ENCODE results near the gene CERS6. TPM values are rescaled to one million over a fixed set of nuclear protein-coding genes. Genes with fewer than 3 reads are reported as not detected.
"Not testable (repeated sequence)": the region's sequence is repeated elsewhere in the genome, so short reads cannot be mapped to it uniquely, and the experiment has no call there.

Gene CERS6
- total and polyA plus RNA-seq, 3 donors from 2014 or later, result 24.7 to 71.0 (median 59.4) TPM

DNA sequence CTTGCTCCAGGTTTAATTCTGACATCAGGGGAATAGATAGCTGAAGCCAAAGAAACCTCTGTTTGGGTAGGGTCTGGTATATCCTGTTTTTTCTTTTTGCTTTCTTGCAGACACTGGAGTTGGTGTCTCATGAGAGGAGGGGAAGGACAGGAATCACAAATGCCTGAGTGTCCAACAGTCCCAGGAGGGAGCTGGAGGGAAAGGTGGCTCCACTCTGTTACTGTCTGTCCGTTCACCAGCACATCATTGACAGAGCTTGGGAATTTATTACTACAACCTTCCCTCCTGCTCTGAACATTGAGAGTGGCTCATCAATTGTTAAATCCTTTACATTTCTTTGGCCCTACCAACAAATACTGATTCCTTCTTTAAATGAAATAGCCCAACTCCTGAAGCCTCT is 194.1 kb downstream of the CERS6 start:
- TF ChIP-seq, protein P1, sequence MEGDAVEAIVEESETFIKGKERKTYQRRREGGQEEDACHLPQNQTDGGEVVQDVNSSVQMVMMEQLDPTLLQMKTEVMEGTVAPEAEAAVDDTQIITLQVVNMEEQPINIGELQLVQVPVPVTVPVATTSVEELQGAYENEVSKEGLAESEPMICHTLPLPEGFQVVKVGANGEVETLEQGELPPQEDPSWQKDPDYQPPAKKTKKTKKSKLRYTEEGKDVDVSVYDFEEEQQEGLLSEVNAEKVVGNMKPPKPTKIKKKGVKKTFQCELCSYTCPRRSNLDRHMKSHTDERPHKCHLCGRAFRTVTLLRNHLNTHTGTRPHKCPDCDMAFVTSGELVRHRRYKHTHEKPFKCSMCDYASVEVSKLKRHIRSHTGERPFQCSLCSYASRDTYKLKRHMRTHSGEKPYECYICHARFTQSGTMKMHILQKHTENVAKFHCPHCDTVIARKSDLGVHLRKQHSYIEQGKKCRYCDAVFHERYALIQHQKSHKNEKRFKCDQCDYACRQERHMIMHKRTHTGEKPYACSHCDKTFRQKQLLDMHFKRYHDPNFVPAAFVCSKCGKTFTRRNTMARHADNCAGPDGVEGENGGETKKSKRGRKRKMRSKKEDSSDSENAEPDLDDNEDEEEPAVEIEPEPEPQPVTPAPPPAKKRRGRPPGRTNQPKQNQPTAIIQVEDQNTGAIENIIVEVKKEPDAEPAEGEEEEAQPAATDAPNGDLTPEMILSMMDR (IDR thresholded peaks at IDR 0.05), result no peak
- no peak for TF ChIP-seq POLR2A (IDR thresholded peaks at IDR 0.05)
- Histone ChIP-seq H3K36me3 (ENCODE audit: low read depth, missing control alignments) (no peaks in the 10 kb centered on the region), H3K4me1 (peaks cover 7% of the 10 kb centered on the region), H3K9me3 (no peaks in the 10 kb centered on the region), H3K4me3 (no peak overlapping the region), H3K27ac (no peak overlapping the region), H3K27me3 (no peaks in the 10 kb centered on the region)
- no peak for DNase-seq
- intact Hi-C loops (cut with DNase I; ENCODE audit: low total_unique reads), result no loop called here
- 0 to 57% methylated on average over 1 of the region's 1 CpG for WGBS, 2 donors

DNA sequence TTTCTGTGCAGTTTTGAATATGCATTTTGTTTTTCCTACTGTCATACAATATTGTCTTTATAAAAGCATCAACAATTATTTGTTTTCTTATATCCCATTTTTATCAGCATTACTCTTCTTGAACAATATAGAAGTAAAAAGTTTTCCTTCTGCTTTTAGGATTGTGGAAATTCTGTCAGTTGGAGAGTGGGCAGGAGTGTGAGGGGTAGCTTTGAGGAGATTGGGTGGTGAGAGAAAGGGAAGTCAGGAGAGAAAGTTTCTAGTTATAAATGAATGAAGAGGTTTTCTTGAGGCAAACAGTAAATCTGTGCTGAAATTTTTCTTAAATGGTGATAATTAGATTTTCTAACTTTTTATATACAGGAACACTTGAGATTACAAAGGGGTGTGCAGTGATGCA is 194.7 kb downstream of the CERS6 start:
- Histone ChIP-seq H3K4me3 (no peak overlapping the region), H3K27ac (no peak overlapping the region), H3K4me1 (peaks cover 7% of the 10 kb centered on the region), H3K27me3 (no peaks in the 10 kb centered on the region), H3K36me3 (ENCODE audit: low read depth, missing control alignments) (no peaks in the 10 kb centered on the region), H3K9me3 (no peaks in the 10 kb centered on the region)
- intact Hi-C loops (cut with DNase I; ENCODE audit: low total_unique reads), result no loop called here
- TF ChIP-seq POLR2A (IDR thresholded peaks at IDR 0.05), result no peak
- DNase-seq, result no peak

DNA sequence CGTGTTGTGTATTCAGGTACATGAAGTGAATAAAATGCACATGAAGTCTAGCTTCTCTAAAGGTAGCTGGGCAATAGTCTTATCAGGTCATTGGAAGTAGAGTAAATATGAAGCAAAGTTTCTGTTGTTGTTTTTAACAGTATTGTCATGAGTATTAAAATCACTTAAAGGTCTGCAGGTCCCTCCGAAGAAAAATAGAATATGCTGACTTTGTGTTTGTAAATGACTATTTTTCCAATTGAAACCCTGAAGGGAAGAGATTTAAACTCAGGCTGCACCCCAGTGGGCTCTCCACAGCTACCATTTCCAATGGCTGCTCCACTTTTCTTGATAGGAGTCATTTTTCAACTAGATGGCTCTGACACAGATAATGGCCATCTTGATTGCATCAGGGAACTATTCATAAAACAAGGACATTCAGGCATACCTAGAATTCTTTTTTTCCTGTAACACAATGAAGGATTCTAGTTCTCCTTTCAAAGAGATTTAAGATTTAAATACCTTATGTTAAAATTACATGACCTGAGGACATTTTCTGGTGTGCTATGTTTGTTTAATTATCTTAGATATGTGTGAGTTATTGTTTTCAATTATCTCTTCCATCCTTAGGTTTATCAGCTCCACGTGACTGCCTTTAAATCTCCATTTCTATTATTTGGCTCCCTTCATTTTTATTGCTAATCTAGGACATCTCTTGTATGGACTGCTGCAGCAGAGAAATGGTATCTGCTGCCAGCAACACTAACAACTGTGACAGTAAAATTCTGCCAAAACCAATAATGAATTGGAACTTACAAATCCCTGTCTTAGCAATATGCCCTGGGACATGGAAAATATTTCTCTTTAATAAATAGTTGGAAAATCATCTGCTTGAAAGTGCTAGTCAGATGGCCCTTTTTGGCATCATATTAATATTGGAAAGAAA is 197.2 kb downstream of the CERS6 start:
- intact Hi-C loops (cut with DNase I; ENCODE audit: low total_unique reads), result no loop called here
- no peaks in the 10 kb centered on the region for H3K9me3 ChIP-seq
- H3K4me3 ChIP-seq, result no peak overlapping the region
- H3K27me3 ChIP-seq, result no peaks in the 10 kb centered on the region
- no peak for DNase-seq
- H3K4me1 ChIP-seq, result peaks cover 7% of the 10 kb centered on the region
- no peak overlapping the region for H3K27ac ChIP-seq
- TF ChIP-seq POLR2A (IDR thresholded peaks at IDR 0.05), result no peak
- TF ChIP-seq, protein P1 (IDR thresholded peaks at IDR 0.05), result no peak
- H3K36me3 ChIP-seq (ENCODE audit: low read depth, missing control alignments), result no peaks in the 10 kb centered on the region
- 38 to 73% methylated on average over 3 of the region's 3 CpGs for WGBS, 2 donors

DNA sequence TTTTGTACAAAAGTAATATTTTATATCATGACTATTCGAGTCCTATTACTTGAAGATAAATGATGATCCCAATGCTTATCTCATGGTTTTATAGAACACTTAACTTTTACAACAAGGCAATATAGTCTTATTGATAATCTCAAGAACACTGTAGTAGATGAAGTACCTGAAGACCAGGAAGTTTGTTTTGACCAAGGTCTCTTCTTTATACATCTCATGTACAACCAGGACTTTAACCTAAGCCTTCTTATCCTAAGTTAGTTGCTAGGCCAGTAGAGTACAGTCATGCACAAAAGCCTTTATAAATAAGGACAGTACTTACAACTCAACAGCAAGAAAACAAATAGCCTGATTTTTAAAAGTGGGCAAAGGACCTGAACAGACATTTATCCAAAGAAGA is 198.6 kb downstream of the CERS6 start:
- no peak for TF ChIP-seq POLR2A (IDR thresholded peaks at IDR 0.05)
- TF ChIP-seq, protein P1 (IDR thresholded peaks at IDR 0.05), result no peak
- Histone ChIP-seq H3K4me1 (peaks cover 7% of the 10 kb centered on the region), H3K27me3 (no peaks in the 10 kb centered on the region), H3K4me3 (no peak overlapping the region), H3K27ac (no peak overlapping the region), H3K36me3 (ENCODE audit: low read depth, missing control alignments) (no peaks in the 10 kb centered on the region), H3K9me3 (no peaks in the 10 kb centered on the region)
- intact Hi-C loops (cut with DNase I; ENCODE audit: low total_unique reads), result no loop called here
- no peak for DNase-seq
- 79 to 82% methylated on average over 1 of the region's 1 CpG for WGBS, 2 donors

DNA sequence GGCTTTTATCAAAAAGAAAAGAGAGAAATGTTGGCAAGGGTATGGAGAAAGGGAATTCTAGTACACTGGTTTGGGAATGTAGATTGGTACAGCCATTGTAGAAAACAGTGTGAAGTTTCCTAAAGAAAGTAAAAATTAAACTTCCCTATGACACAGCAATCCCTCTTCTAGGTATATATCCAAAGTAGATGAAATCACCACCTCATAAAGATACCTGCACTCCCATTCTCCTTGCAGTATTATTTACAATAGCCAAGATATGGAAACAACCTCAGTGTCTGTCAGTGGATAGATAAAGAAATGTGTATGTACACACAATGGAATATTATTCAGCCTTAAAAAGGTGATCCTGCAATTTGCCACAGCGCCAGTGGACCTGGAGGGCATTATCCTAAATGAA is 199.1 kb downstream of the CERS6 start:
- H3K4me1 ChIP-seq, result peaks cover 7% of the 10 kb centered on the region
- no peaks in the 10 kb centered on the region for H3K27me3 ChIP-seq
- no peak overlapping the region for H3K27ac ChIP-seq
- intact Hi-C loops (cut with DNase I; ENCODE audit: low total_unique reads), result no loop called here
- no peak for DNase-seq
- 93 to 100% methylated on average over 1 of the region's 1 CpG for WGBS, 2 donors
- H3K9me3 ChIP-seq, result no peaks in the 10 kb centered on the region
- TF ChIP-seq, protein P1 (IDR thresholded peaks at IDR 0.05), result no peak
- TF ChIP-seq POLR2A (IDR thresholded peaks at IDR 0.05), result no peak
- no peaks in the 10 kb centered on the region for H3K36me3 ChIP-seq (ENCODE audit: low read depth, missing control alignments)
- H3K4me3 ChIP-seq, result no peak overlapping the region

DNA sequence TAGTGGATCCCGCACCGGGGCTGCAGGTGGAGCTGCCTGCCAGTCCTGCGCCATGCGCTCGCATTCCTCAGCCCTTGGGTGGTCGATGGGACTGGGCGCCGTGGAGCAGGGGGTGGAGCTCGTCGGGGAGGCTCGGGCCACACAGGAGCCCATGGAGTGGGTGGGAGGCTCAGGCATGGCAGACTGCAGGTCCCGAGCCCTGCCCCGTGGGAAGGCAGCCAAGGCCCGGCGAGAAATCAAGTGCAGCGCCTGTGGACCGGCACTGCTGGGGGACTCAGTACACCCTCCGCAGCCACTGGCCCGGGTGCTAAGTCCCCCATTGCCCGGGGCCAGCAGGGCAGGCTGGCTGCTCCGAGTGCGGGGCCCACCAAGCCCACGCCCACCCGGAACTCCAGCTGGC is 201.3 kb downstream of the CERS6 start:
- intact Hi-C loops (cut with DNase I; ENCODE audit: low total_unique reads); DNase-seq; H3K9me3 ChIP-seq; H3K27me3 ChIP-seq; H3K4me3 ChIP-seq; H3K36me3 ChIP-seq (ENCODE audit: low read depth, missing control alignments); H3K27ac ChIP-seq: not testable (repeated sequence)
- WGBS, 2 donors, result 89 to 92% methylated on average over 5 to 22 of the region's 24 CpGs
- H3K4me1 ChIP-seq, result peaks cover 16% of the 10 kb centered on the region

Measured in testis (tissue), 3 donors.